Stomach (tissue), 4 donors: ENCODE results near the gene ZNF768.

ENCODE experiments used
- CTCF ChIP-seq, 7 experiments: fragments of 450-650 bp in 4 of 7; fragments of 200-600 bp in 3 of 7; sonication (generic) in 3 of 7; IDR thresholded peaks; one replicate each; pipeline ENCODE4 v1.5.1; 2016 to 2019; ENCODE audit warnings: antibody characterized with exemption in 7 of 7, control low read depth in 2 of 7, mild to moderate bottlenecking in 1 of 7
- EP300 ChIP-seq: sonication (generic); formaldehyde crosslinking; IDR thresholded peaks from one replicate; pipeline ENCODE4 v1.6.1; 2017; ENCODE audit warnings: antibody characterized with exemption
- POLR2A ChIP-seq, 4 donors: fragments of 450-650 bp; IDR thresholded peaks; one replicate each; pipeline ENCODE4 v1.6.1; 2016; ENCODE audit warnings: antibody characterized with exemption in 4 of 4, control low read depth in 2 of 4, mild to moderate bottlenecking in 1 of 4, moderate library complexity in 1 of 4
- POLR2AphosphoS5 ChIP-seq, 3 donors: sonication (generic); formaldehyde crosslinking; IDR thresholded peaks; one replicate each; pipeline ENCODE4 v1.6.1; 2016; ENCODE audit warnings: antibody characterized with exemption in 3 of 3

DNA sequence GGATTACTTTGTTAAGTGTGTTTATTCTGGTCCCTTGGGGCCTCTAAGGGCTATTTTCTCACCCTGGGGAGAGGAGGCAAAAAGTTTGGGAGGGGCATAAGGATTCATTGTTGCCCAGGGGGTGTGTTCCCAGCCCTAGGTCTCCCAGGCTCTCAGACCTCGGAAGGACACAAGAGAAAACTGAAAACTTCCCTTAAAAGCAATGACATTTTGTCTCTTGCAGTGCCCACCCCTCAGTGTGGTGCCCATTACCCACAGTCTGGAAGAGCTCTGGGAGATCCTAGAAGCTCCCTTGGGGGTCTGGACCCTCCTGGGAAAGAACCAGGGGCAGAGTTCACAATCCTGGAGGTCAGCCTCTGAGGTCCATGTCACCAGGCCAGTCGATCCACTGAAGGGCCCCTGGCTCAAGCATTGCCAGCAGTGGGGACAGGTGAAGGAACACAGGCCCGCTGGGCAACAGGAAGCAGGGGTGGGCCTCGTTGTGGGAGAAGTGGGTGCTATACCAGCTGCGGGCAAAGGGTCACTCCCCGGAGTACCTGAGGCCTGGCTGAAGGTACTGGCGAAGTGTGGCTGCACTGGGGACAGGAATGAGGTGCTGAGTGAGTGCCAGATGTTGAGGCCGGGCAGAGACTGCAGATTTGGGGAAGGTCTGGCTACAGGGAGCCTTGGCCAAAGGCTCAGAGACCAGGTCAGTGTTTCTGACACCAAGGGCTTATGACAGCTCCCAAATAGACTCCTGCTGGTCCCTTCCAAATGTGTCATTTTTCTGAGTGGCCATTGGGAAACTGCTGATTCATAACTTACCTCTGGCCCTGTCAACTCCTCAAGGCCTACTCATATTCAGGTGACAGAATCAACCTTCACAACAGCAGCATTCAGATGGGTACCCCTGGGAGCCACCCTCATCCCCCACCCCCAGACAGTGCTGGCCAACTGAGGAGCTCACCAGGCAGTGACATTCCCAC lies 12.9 kb upstream of the ZNF768 start:
- no peak for TF ChIP-seq POLR2A (IDR thresholded peaks at IDR 0.05)
- TF ChIP-seq CTCF (IDR thresholded peaks at IDR 0.05) = no peak
- TF ChIP-seq POLR2AphosphoS5 (IDR thresholded peaks at IDR 0.05) = no peak
- TF ChIP-seq EP300 = no peak
